ENCODE results near the gene IRF2. TPM values are rescaled to one million over a fixed set of nuclear protein-coding genes. Genes with fewer than 3 reads are reported as not detected.

The IRF2 gene
- total and polyA plus RNA-seq, 2 donors (not counting 1 experiment from before 2014, with no cell fraction given): 67.8 to 68.2 TPM

GRCh38 chr4:184337907-184338306 lies 136.4 kb downstream of the IRF2 start:
- H4K20me1 ChIP-seq (ENCODE audit: control insufficient read depth, insufficient read depth, low read length, poor library complexity, severe bottlenecking): no peaks in the 10 kb centered on the region
- no peaks in the 10 kb centered on the region for H3K27me3 Mint-ChIP-seq
- no peak overlapping the region for H3K9ac ChIP-seq (ENCODE audit: low read length)
- peaks cover 0 to 8% (median 3%) of the 10 kb centered on the region in 3 donors for H3K9me3 ChIP-seq (ENCODE audit: control extremely low read depth in 1 of 3, control insufficient read depth in 2 of 3, insufficient read depth in 1 of 3, low read length in 2 of 3)
- H3K9me3 Mint-ChIP-seq (ENCODE audit: insufficient read depth): no peaks in the 10 kb centered on the region
- no peak overlapping the region for H3K4me3 Mint-ChIP-seq
- no peaks in the 10 kb centered on the region for H3K36me3 ChIP-seq (replicated peaks in 1 of 2; ENCODE audit: control extremely low read depth in 1 of 2, control insufficient read depth in 1 of 2, extremely low read depth in 1 of 2, insufficient read depth in 2 of 2, low read length in 1 of 2)
- H3K27ac Mint-ChIP-seq: no peak overlapping the region
- H3K27me3 ChIP-seq (replicated peaks in 1 of 4; ENCODE audit: control extremely low read depth in 1 of 4, control insufficient read depth in 3 of 4, insufficient read depth in 4 of 4, low read length in 3 of 4): no peaks in the 10 kb centered on the region
- H3K27ac ChIP-seq (ENCODE audit: low read length in 2 of 2): no peak overlapping the region
- POLR2A ChIA-PET: no interaction called here
- peaks cover 21 to 23% of the 10 kb centered on the region in 2 donors for H3K4me1 ChIP-seq (ENCODE audit: control insufficient read depth in 2 of 2, insufficient read depth in 2 of 2, low read length in 2 of 2)
- WGBS (ENCODE audit: insufficient coverage): 17% methylated on average over 1 of the region's 1 CpG
- DNase-seq (no peak), ATAC-seq (ENCODE audit: low read depth) (no peak)
- no peaks in the 10 kb centered on the region for H3K79me2 ChIP-seq (ENCODE audit: control insufficient read depth, insufficient read depth, low read length)
- TF ChIP-seq CTCF (IDR thresholded peaks at IDR 0.05) (no peak), EZH2 (IDR thresholded peaks at IDR 0.05; ENCODE audit: borderline replicate concordance, insufficient read depth, low read depth, low read length, poor library complexity, severe bottlenecking) (no peak)
- CTCF ChIA-PET: interaction anchor here (0.6 kb wide), 1 partner anchor 124 kb away, joined by 3 read pairs; no protein-coding TSS in a partner anchor
- intact Hi-C loops (cut with micrococcal nuclease): no loop called here
- no peak overlapping the region for H3K4me3 ChIP-seq (ENCODE audit: control extremely low read depth in 1 of 5, extremely low read depth in 1 of 5, insufficient read depth in 1 of 5, low read depth in 2 of 5, low read length in 4 of 5)
- H3K4me1 Mint-ChIP-seq: peaks cover 31% of the 10 kb centered on the region
- H3K4me2 ChIP-seq (replicated peaks; ENCODE audit: low read depth, low read length, poor library complexity, severe bottlenecking): no peak overlapping the region
- H2AFZ ChIP-seq (ENCODE audit: insufficient read depth, low read depth, low read length, poor library complexity, severe bottlenecking): no peak overlapping the region

Small RNAs within 50 kb of the gene (small RNA-seq; reads per million reads assigned to genes)
- gene RF00152 (ENCODE audit: insufficient read length, low read depth, low replicate concordance): not detected

Other genes with a start within 250 kb of the IRF2 start
- gene CASP3, start 174.9 kb upstream of the IRF2 start, total RNA-seq: 15.8 and 16.8 TPM in 2 replicates
- gene CASP3, start 174.9 kb upstream of the IRF2 start, polyA plus RNA-seq: 7.9 and 16.6 TPM in 2 replicates
- gene PRIMPOL, start 175.2 kb upstream of the IRF2 start, total RNA-seq: 15.4 and 21.5 TPM in 2 replicates
- gene PRIMPOL, start 175.2 kb upstream of the IRF2 start, polyA plus RNA-seq: 7.8 and 16.3 TPM in 2 replicates